ENCODE measurements around the gene CCSER1.

CCSER1 gene

GRCh38 chr4:90546114-90546513, 418.9 kb downstream of the CCSER1 start:
- DNase-seq (ENCODE audit: insufficient read length, low spot score) (no peak), FAIRE-seq (no peak)
- no peak for TF ChIP-seq CTCF (IDR thresholded peaks at IDR 0.05; ENCODE audit: insufficient read depth, missing control alignments)

GRCh38 chr4:90570615-90571014, 443.4 kb downstream of the CCSER1 start:
- no peak for DNase-seq (ENCODE audit: insufficient read length, low spot score)
- FAIRE-seq: no peak
- no peak for TF ChIP-seq CTCF (IDR thresholded peaks at IDR 0.05; ENCODE audit: insufficient read depth, missing control alignments)

- no peak for TF ChIP-seq CTCF (IDR thresholded peaks at IDR 0.05; ENCODE audit: insufficient read depth, missing control alignments)
- no peak for FAIRE-seq
- no peak for DNase-seq (ENCODE audit: insufficient read length, low spot score)
Observed at GRCh38 chr4:90572996-90573395, 445.8 kb downstream of the CCSER1 start.

- TF ChIP-seq CTCF (IDR thresholded peaks at IDR 0.05; ENCODE audit: insufficient read depth, missing control alignments): no peak
- DNase-seq (ENCODE audit: insufficient read length, low spot score) (no peak), FAIRE-seq (no peak)
Observed at GRCh38 chr4:90575371-90575770, 448.2 kb downstream of the CCSER1 start.

- FAIRE-seq (no peak), DNase-seq (ENCODE audit: insufficient read length, low spot score) (no peak)
- TF ChIP-seq CTCF (IDR thresholded peaks at IDR 0.05; ENCODE audit: insufficient read depth, missing control alignments): no peak
Observed at GRCh38 chr4:90580326-90580725, 453.1 kb downstream of the CCSER1 start.

GRCh38 chr4:90582087-90582486, 454.9 kb downstream of the CCSER1 start:
- DNase-seq (ENCODE audit: insufficient read length, low spot score) (no peak), FAIRE-seq (no peak)
- TF ChIP-seq CTCF (IDR thresholded peaks at IDR 0.05; ENCODE audit: insufficient read depth, missing control alignments): no peak

- FAIRE-seq: peak; percentile 96
- no peak for DNase-seq (ENCODE audit: insufficient read length, low spot score)
- no peak for TF ChIP-seq CTCF (IDR thresholded peaks at IDR 0.05; ENCODE audit: insufficient read depth, missing control alignments)
Observed at GRCh38 chr4:90584051-90584450, 456.9 kb downstream of the CCSER1 start.

All from D721Med (cell line).